ENCODE measurements around the gene GRIFIN.

Gene GRIFIN

GRCh38 chr7:2436341-2437104 lies 39.7 kb downstream of the GRIFIN start:
- peaks cover 77% of the 10 kb centered on the region for H4K20me1 ChIP-seq (ENCODE audit: insufficient read depth, low read length, poor library complexity, severe bottlenecking)
- H3K79me2 ChIP-seq (ENCODE audit: insufficient read depth, low read length), result peaks cover 86% of the 10 kb centered on the region
- peaks cover 2% of the 10 kb centered on the region for H3K4me1 ChIP-seq (ENCODE audit: insufficient read depth, low read length, poor library complexity, severe bottlenecking)
- TF ChIP-seq CTCF (conservative IDR thresholded peaks at IDR 0.05; ENCODE audit: low read length) (no peak), EZH2phosphoT487 (IDR thresholded peaks at IDR 0.05; ENCODE audit: borderline replicate concordance) (no peak)
- H3K27me3 ChIP-seq (ENCODE audit: insufficient read depth, low read length, poor library complexity, severe bottlenecking), result no peaks in the 10 kb centered on the region
- H3K4me2 ChIP-seq (ENCODE audit: low read depth, low read length, poor library complexity, severe bottlenecking), result no peak overlapping the region
- no peaks in the 10 kb centered on the region for H3K9me2 ChIP-seq (replicated peaks; ENCODE audit: low read depth, low read length)
- no peaks in the 10 kb centered on the region for H3K9me3 ChIP-seq (ENCODE audit: insufficient read depth, low read depth, low read length)
- H3K36me3 ChIP-seq (ENCODE audit: insufficient read depth, low read length), result peaks cover 81% of the 10 kb centered on the region; the same call in 1 of the 2 replicates
- no peak overlapping the region for H2AFZ ChIP-seq (ENCODE audit: low read length)
- H3F3A ChIP-seq (ENCODE audit: low read depth), result no peaks in the 10 kb centered on the region
- no peak overlapping the region for H3K4me3 ChIP-seq (ENCODE audit: low read length, poor library complexity, severe bottlenecking)
- H3K9ac ChIP-seq (ENCODE audit: low read depth, low read length, poor library complexity, severe bottlenecking), result no peak overlapping the region

- H3K4me3 ChIP-seq (ENCODE audit: low read length, poor library complexity, severe bottlenecking), result no peak overlapping the region
- peaks cover 5% of the 10 kb centered on the region for H3K4me1 ChIP-seq (ENCODE audit: insufficient read depth, low read length, poor library complexity, severe bottlenecking)
- H3K79me2 ChIP-seq (ENCODE audit: insufficient read depth, low read length), result peaks cover 87% of the 10 kb centered on the region
- TF ChIP-seq EZH2phosphoT487 (IDR thresholded peaks at IDR 0.05; ENCODE audit: borderline replicate concordance) (no peak), CTCF (conservative IDR thresholded peaks at IDR 0.05; ENCODE audit: low read length) (no peak)
- H3K4me2 ChIP-seq (ENCODE audit: low read depth, low read length, poor library complexity, severe bottlenecking), result no peak overlapping the region
- peaks cover 79% of the 10 kb centered on the region; the same call in 1 of the 2 replicates for H3K36me3 ChIP-seq (ENCODE audit: insufficient read depth, low read length)
- H3F3A ChIP-seq (ENCODE audit: low read depth), result no peaks in the 10 kb centered on the region
- H3K9me3 ChIP-seq (ENCODE audit: insufficient read depth, low read depth, low read length), result peaks cover 5% of the 10 kb centered on the region; the same call in 1 of the 2 replicates
- H3K9ac ChIP-seq (ENCODE audit: low read depth, low read length, poor library complexity, severe bottlenecking), result no peak overlapping the region
- H3K9me2 ChIP-seq (replicated peaks; ENCODE audit: low read depth, low read length), result no peaks in the 10 kb centered on the region
- H3K27me3 ChIP-seq (ENCODE audit: insufficient read depth, low read length, poor library complexity, severe bottlenecking), result no peaks in the 10 kb centered on the region
- H2AFZ ChIP-seq (ENCODE audit: low read length), result no peak overlapping the region
- H4K20me1 ChIP-seq (ENCODE audit: insufficient read depth, low read length, poor library complexity, severe bottlenecking), result peaks cover 77% of the 10 kb centered on the region
These were observed 41.1 kb downstream of the GRIFIN start for GRCh38 chr7:2435146-2435545.

- peaks cover 5% of the 10 kb centered on the region; the same call in 1 of the 2 replicates for H3K9me3 ChIP-seq (ENCODE audit: insufficient read depth, low read depth, low read length)
- no peak overlapping the region for H3K4me3 ChIP-seq (ENCODE audit: low read length, poor library complexity, severe bottlenecking)
- no peaks in the 10 kb centered on the region for H3K27me3 ChIP-seq (ENCODE audit: insufficient read depth, low read length, poor library complexity, severe bottlenecking)
- peaks cover 92% of the 10 kb centered on the region for H3K79me2 ChIP-seq (ENCODE audit: insufficient read depth, low read length)
- peaks cover 83% of the 10 kb centered on the region for H4K20me1 ChIP-seq (ENCODE audit: insufficient read depth, low read length, poor library complexity, severe bottlenecking)
- H2AFZ ChIP-seq (ENCODE audit: low read length), result no peak overlapping the region
- TF ChIP-seq CTCF (conservative IDR thresholded peaks at IDR 0.05; ENCODE audit: low read length), result no peak
- TF ChIP-seq EZH2phosphoT487 (IDR thresholded peaks at IDR 0.05; ENCODE audit: borderline replicate concordance), result no peak
- H3K9ac ChIP-seq (ENCODE audit: low read depth, low read length, poor library complexity, severe bottlenecking), result no peak overlapping the region
- no peak overlapping the region for H3K4me2 ChIP-seq (ENCODE audit: low read depth, low read length, poor library complexity, severe bottlenecking)
- H3K36me3 ChIP-seq (ENCODE audit: insufficient read depth, low read length), result peaks cover 71% of the 10 kb centered on the region; the same call in 1 of the 2 replicates
- no peaks in the 10 kb centered on the region for H3F3A ChIP-seq (ENCODE audit: low read depth)
- no peaks in the 10 kb centered on the region for H3K9me2 ChIP-seq (replicated peaks; ENCODE audit: low read depth, low read length)
- H3K4me1 ChIP-seq (ENCODE audit: insufficient read depth, low read length, poor library complexity, severe bottlenecking), result peaks cover 5% of the 10 kb centered on the region
These were observed 42.3 kb downstream of the GRIFIN start for GRCh38 chr7:2433713-2434550.
